Tibial nerve (tissue), 4 donors: ENCODE measurements around the gene ADGRG6.

Source experiments
- EP300 ChIP-seq, 2 donors: sonication (generic); formaldehyde crosslinking; IDR thresholded peaks; one replicate each; pipeline ENCODE4 v1.6.1; 2017; ENCODE audit warnings: antibody characterized with exemption in 2 of 2, mild to moderate bottlenecking in 1 of 2
- POLR2A ChIP-seq, 2 donors: fragments of 450-650 bp; IDR thresholded peaks; one replicate each; pipeline ENCODE4 v1.6.1; 2017; ENCODE audit warnings: antibody characterized with exemption in 2 of 2, mild to moderate bottlenecking in 2 of 2, moderate library complexity in 2 of 2
- TF ChIP-seq, protein P1 (sequence below), 5 experiments: fragments of 200-600 bp in 3 of 5; fragments of 450-650 bp in 2 of 5; sonication (generic) in 3 of 5; IDR thresholded peaks; one replicate each; pipeline ENCODE4 v1.5.1; 2016 to 2019; ENCODE audit warnings: antibody characterized with exemption in 5 of 5, mild to moderate bottlenecking in 3 of 5, moderate library complexity in 2 of 5

DNA sequence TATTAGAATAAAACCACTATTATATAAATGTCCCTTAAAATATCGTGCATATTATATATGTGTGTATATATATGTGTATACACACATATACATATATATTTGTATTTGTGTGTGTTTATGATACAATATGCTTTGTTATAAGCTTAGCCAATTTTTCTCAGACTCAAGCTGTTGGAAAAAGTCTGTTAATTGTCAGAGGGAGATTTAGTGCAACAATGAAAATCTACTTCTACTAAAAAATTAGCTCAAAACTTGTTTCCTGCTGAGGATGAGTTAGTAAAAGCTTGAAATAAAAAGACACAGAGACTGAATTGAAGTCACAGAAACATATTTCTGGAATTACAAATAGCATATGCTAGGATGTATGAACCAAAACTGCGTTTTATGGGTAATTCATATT is 79.4 kb downstream of the ADGRG6 start:
- TF ChIP-seq, protein P1, sequence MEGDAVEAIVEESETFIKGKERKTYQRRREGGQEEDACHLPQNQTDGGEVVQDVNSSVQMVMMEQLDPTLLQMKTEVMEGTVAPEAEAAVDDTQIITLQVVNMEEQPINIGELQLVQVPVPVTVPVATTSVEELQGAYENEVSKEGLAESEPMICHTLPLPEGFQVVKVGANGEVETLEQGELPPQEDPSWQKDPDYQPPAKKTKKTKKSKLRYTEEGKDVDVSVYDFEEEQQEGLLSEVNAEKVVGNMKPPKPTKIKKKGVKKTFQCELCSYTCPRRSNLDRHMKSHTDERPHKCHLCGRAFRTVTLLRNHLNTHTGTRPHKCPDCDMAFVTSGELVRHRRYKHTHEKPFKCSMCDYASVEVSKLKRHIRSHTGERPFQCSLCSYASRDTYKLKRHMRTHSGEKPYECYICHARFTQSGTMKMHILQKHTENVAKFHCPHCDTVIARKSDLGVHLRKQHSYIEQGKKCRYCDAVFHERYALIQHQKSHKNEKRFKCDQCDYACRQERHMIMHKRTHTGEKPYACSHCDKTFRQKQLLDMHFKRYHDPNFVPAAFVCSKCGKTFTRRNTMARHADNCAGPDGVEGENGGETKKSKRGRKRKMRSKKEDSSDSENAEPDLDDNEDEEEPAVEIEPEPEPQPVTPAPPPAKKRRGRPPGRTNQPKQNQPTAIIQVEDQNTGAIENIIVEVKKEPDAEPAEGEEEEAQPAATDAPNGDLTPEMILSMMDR (IDR thresholded peaks at IDR 0.05): no peak
- no peak for TF ChIP-seq EP300 (IDR thresholded peaks at IDR 0.05)
- TF ChIP-seq POLR2A (IDR thresholded peaks at IDR 0.05): no peak
